ENCODE data around the gene NYAP2.

GRCh38 chr2:225637259-225637658, 237.7 kb downstream of the NYAP2 start:
- no peak for TF ChIP-seq CTCF (conservative IDR thresholded peaks at IDR 0.05)
- no peak for TF ChIP-seq ZFX (IDR thresholded peaks at IDR 0.05)
